GM12878 (cell line): ENCODE data around the gene ARL6. TPM values are rescaled to one million over a fixed set of nuclear protein-coding genes. Genes with fewer than 3 reads are reported as not detected.

Source experiments
- ATAC-seq: fragments of 200-7000 bp; cut with Tn5 transposase; 3 replicates; pipeline ENCODE4 v1.9.1; 2020; ENCODE audit warnings: mild to moderate bottlenecking, moderate library complexity
- BruUV-seq: library from RNA; stranded (reverse); fragments of 400-500 nt; replicated peaks from 2 replicates; lab custom pipeline; 2021; lab: Mats Ljungman, UMichigan
- CTCF ChIA-PET: fragments of 300-600 bp; sonication (Branson Sonifier 250); formaldehyde crosslinking; extraction: SDS; loops from one replicate; lab custom pipeline; 2021; ENCODE audit warnings: inconsistent platforms; lab: Yijun Ruan, JAX
- POLR2A ChIA-PET: fragments of 350-600 bp; formaldehyde crosslinking; extraction: SDS; loops from one replicate; lab custom pipeline; 2021; ENCODE audit warnings: inconsistent platforms; lab: Charles Lee
- RAD21 ChIA-PET: fragments of 300-600 bp; sonication (Branson Sonifier 250); formaldehyde crosslinking; loops from one replicate; lab custom pipeline; 2023; ENCODE audit warnings: antibody characterized with exemption; ENCODE audit not compliant: unreplicated experiment; lab: Charles Lee
- SMC1A ChIA-PET: fragments of 300-600 bp; sonication (Branson Sonifier 250); formaldehyde crosslinking; loops from one replicate; lab custom pipeline; 2023; ENCODE audit not compliant: unreplicated experiment, uncharacterized antibody; lab: Charles Lee
- DNase-seq: peaks from one replicate; pipeline ENCODE4 v3.0.0-alpha.2; 2011; ENCODE audit warnings: low read depth, low spot score
- FAIRE-seq: peaks from 3 replicates; lab custom pipeline; 2011; peaks lifted over from hg19 to GRCh38; lab: Jason Lieb, UNC
- H2AFZ ChIP-seq: 2 replicates; pipeline ENCODE4 v1.6.0; 2011; ENCODE audit warnings: low read depth, low read length, control low read depth; ENCODE audit not compliant: control insufficient read depth
- H3K27ac ChIP-seq: 2 replicates; pipeline ENCODE4 v1.5.1; 2011; ENCODE audit warnings: control low read depth; ENCODE audit not compliant: control insufficient read depth, insufficient read depth
- H3K27me3 ChIP-seq, 2 experiments: replicated peaks in 1 of 2; 2 replicates each; pipeline versions ENCODE4 v1.6.0 to v1.6.1; 2011; ENCODE audit warnings: low read length in 1 of 2; ENCODE audit not compliant: control insufficient read depth in 2 of 2, insufficient read depth in 2 of 2
- H3K36me3 ChIP-seq, 2 experiments: 2 replicates each; pipeline ENCODE4 v1.5.1; 2011; ENCODE audit warnings: low read length in 1 of 2; ENCODE audit not compliant: control insufficient read depth in 2 of 2, insufficient read depth in 2 of 2
- H3K4me1 ChIP-seq: 2 replicates; pipeline ENCODE4 v1.6.1; 2011; ENCODE audit warnings: mild to moderate bottlenecking, low read length, moderate library complexity, mixed read lengths; ENCODE audit not compliant: control insufficient read depth, insufficient read depth
- H3K4me2 ChIP-seq: 2 replicates; pipeline ENCODE4 v1.6.0; 2011; ENCODE audit warnings: control low read depth; ENCODE audit not compliant: control insufficient read depth, insufficient read depth
- H3K4me3 ChIP-seq: fragments of 200-600 bp; sonication (generic); 2 replicates; pipeline ENCODE4 v1.5.1; 2016
- H3K79me2 ChIP-seq: 2 replicates; pipeline ENCODE4 v1.6.0; 2011; ENCODE audit warnings: low read length; ENCODE audit not compliant: control insufficient read depth, insufficient read depth
- H3K9ac ChIP-seq: 2 replicates; pipeline ENCODE4 v1.8.0; 2011; ENCODE audit warnings: low read length, control low read depth, mixed read lengths; ENCODE audit not compliant: control insufficient read depth, insufficient read depth
- H3K9me3 ChIP-seq: replicated peaks from 3 replicates; pipeline ENCODE4 v1.5.1; 2011; ENCODE audit warnings: mild to moderate bottlenecking, low read length; ENCODE audit not compliant: control insufficient read depth, insufficient read depth
- H4K20me1 ChIP-seq: 2 replicates; pipeline ENCODE4 v1.6.0; 2011; ENCODE audit not compliant: control insufficient read depth, insufficient read depth
- ASH2L ChIP-seq: fragments of 300-600, 200-600 bp; sonication (generic); IDR thresholded peaks from 2 replicates; pipeline ENCODE4 v1.6.1; 2017; ENCODE audit warnings: low read depth, mild to moderate bottlenecking, borderline replicate concordance
- BRCA1 ChIP-seq: IDR thresholded peaks from 2 replicates; pipeline ENCODE4 v1.6.1; 2011; ENCODE audit warnings: low read depth, low read length, improper control_type of control experiment
- EGR1 ChIP-seq, 2 experiments: IDR thresholded peaks; 1 replicate in 1 of 2; 2 replicates in 1 of 2; pipeline ENCODE4 v1.6.1; 2011 to 2012; ENCODE audit warnings: low read depth in 2 of 2, low read length in 2 of 2, borderline replicate concordance in 1 of 2, mild to moderate bottlenecking in 1 of 2, moderate library complexity in 1 of 2
- MYC ChIP-seq: IDR thresholded peaks from 2 replicates; pipeline ENCODE4 v1.6.1; 2011; ENCODE audit warnings: mild to moderate bottlenecking, low read length, moderate library complexity, inconsistent platforms; ENCODE audit not compliant: insufficient read depth, insufficient replicate concordance, insufficient read length, severe bottlenecking
- POU2F2 ChIP-seq: IDR thresholded peaks from 3 replicates; pipeline ENCODE4 v1.6.1; 2011; ENCODE audit warnings: low read depth, mild to moderate bottlenecking, low read length, borderline replicate concordance
- PRDM15 ChIP-seq: fragments of 450-650 bp; formaldehyde crosslinking; IDR thresholded peaks from 2 replicates; pipeline ENCODE4 v1.4.0; 2020; ENCODE audit warnings: mild to moderate bottlenecking, moderate library complexity
- RAD51 ChIP-seq: fragments of 450-650 bp; IDR thresholded peaks from 2 replicates; pipeline ENCODE4 v1.6.1; 2016; ENCODE audit warnings: moderate library complexity, mild to moderate bottlenecking, inconsistent platforms
- SMAD5 ChIP-seq: IDR thresholded peaks from 2 replicates; pipeline ENCODE4 v1.6.1; 2016; ENCODE audit warnings: antibody characterized with exemption, low read depth
- SMARCA5 ChIP-seq: fragments of 450-650 bp; IDR thresholded peaks from 2 replicates; pipeline ENCODE4 v1.6.1; 2017; ENCODE audit warnings: mild to moderate bottlenecking
- TCF3 ChIP-seq: IDR thresholded peaks from 2 replicates; pipeline ENCODE4 v1.6.1; 2012; ENCODE audit warnings: low read depth, mild to moderate bottlenecking, low read length, borderline replicate concordance; ENCODE audit not compliant: insufficient read depth
- USF1 ChIP-seq: IDR thresholded peaks from 2 replicates; pipeline ENCODE4 v1.6.1; 2011; ENCODE audit warnings: borderline replicate concordance, low read depth, mild to moderate bottlenecking, moderate library complexity, mixed read lengths, low read length; ENCODE audit not compliant: insufficient read depth; ENCODE audit errors: extremely low read length
- ZNF592 ChIP-seq: fragments of 450-650 bp; IDR thresholded peaks from 2 replicates; pipeline ENCODE4 v1.6.1; 2017; ENCODE audit warnings: mild to moderate bottlenecking, moderate library complexity
- WGBS: methylation state at CpG from one replicate; pipeline ENCODE4 v1.1.6; 2016; ENCODE audit warnings: low lambda C conversion rate; ENCODE audit not compliant: insufficient replicate concordance, insufficient coverage; ENCODE audit errors: missing lambda C conversion rate; 5-methylcytosine and 5-hydroxymethylcytosine counted together
- in situ Hi-C: fragments of 300-500 bp; cut with MboI; formaldehyde crosslinking; loops from 9 replicates; pipeline ENCODE4 v1.14.3; 2018; ENCODE audit warnings: mixed read lengths
- intact Hi-C: fragments of 100-400 bp; cut with micrococcal nuclease; formaldehyde crosslinking; loops from one replicate; pipeline ENCODE4 v1.14.2; 2022; ENCODE audit not compliant: unreplicated experiment
- polyA plus RNA-seq, 11 experiments: library from polyadenylated mRNA; depleted of rRNA in 4 of 11; unstranded in 6 of 11; stranded (reverse) in 5 of 11; fragments of >200 nt; fragmentation: Nextera tagmentation in 4 of 11; fragmentation: Illumina TruSeq in 1 of 11; extraction: Ambion mirVana in 4 of 11; extraction: Trizol in 1 of 11; gene quantifications; 1 replicate in 1 of 11; 2 replicates in 10 of 11; pipeline versions ENCODE4 v1.2.1 to v1.2.3, GENCODE V29; 2011 to 2016; ENCODE audit warnings: inconsistent platforms in 2 of 11, missing spikeins in 2 of 11, low read depth in 1 of 11
- total RNA-seq, 4 experiments: library from RNA; depleted of rRNA in 3 of 4; stranded (reverse); fragments of >200 nt in 3 of 4; fragmentation: Illumina TruSeq in 1 of 4; extraction: Trizol in 1 of 4; gene quantifications; 2 replicates each; pipeline versions ENCODE4 v1.2.1 to v1.2.3, GENCODE V29; 2013 to 2021

The ARL6 gene
- total and polyA plus RNA-seq, 10 of the 15 experiments (the other 5 are each of a cell fraction or from before 2014, with no cell fraction given), result 2.0 to 7.3 (median 4.3) TPM

GRCh38 chr3:97721446-97721845 is 43.1 kb upstream of the ARL6 start:
- BruUV-seq, result no TSS peak

More at GRCh38 chr3:97721446-97721845, 43.1 kb upstream of the ARL6 start:
- RAD21 ChIA-PET, result no interaction called here
- no peak overlapping the region for H3K27ac ChIP-seq
- CTCF ChIA-PET, result no interaction called here
- no peak overlapping the region for H3K4me2 ChIP-seq
- ATAC-seq (no peak), FAIRE-seq (no peak), DNase-seq (no peak)
- H3K4me3 ChIP-seq, result no peak overlapping the region
- no peaks in the 10 kb centered on the region; a peak in 1 of 4 replicates for H3K27me3 ChIP-seq
- H3K4me1 ChIP-seq, result no peaks in the 10 kb centered on the region
- SMC1A ChIA-PET, result interaction anchor here (1.3 to 2.8 kb wide), 2 partner anchors 302 to 859 kb away, joined by 4 to 18 read pairs; no protein-coding TSS in a partner anchor
- whole genome bisulfite sequencing, result 47% methylated on average over 2 of the region's 2 CpGs
- H3K9me3 ChIP-seq, result no peaks in the 10 kb centered on the region
- H3K36me3 ChIP-seq, result no peaks in the 10 kb centered on the region
- intact Hi-C loops, result no loop called here
- in situ Hi-C loops, result no loop called here
- no peaks in the 10 kb centered on the region for H4K20me1 ChIP-seq
- H2AFZ ChIP-seq, result no peak overlapping the region
- TF ChIP-seq TCF3 (no peak), ZNF592 (no peak), PRDM15 (CRISPR knock-in tag) (no peak), BRCA1 (no peak), SMARCA5 (no peak), EGR1 (IDR thresholded peaks at IDR 0.05; ENCODE audit: borderline replicate concordance in 1 of 2, low read depth in 2 of 2, low read length in 2 of 2) (no peak), SMAD5 (no peak), RAD51 (no peak), USF1 (no peak), POU2F2 (no peak), ASH2L (no peak), MYC (no peak)
- POLR2A ChIA-PET, result no interaction called here
- no peak overlapping the region for H3K9ac ChIP-seq
- H3K79me2 ChIP-seq, result no peaks in the 10 kb centered on the region
